CD4-positive, alpha-beta T cell treated with Interleukin-12 subunit alpha and Interleukin-12 subunit beta, for 1 hour (primary cell): ENCODE data around the gene TARBP1.
"Not testable (repeated sequence)": the region's sequence is repeated elsewhere in the genome, so short reads cannot be mapped to it uniquely, and the experiment has no call there.

Experiments used
- DNase-seq: peaks from one replicate; pipeline ENCODE4 v3.0.0-alpha.2; 2020

The TARBP1 gene

GRCh38 chr1:234433563-234434285 is 45.3 kb downstream of the TARBP1 start:
- no peak for DNase-seq

GRCh38 chr1:234431255-234431654 is 47.7 kb downstream of the TARBP1 start:
- DNase-seq = no peak

GRCh38 chr1:234430691-234431090 is 48.3 kb downstream of the TARBP1 start:
- DNase-seq = no peak

GRCh38 chr1:234429434-234429806 is 49.6 kb downstream of the TARBP1 start:
- no peak for DNase-seq

GRCh38 chr1:234427950-234428646 is 50.9 kb downstream of the TARBP1 start:
- DNase-seq = no peak

GRCh38 chr1:234413990-234414389 is 65.0 kb downstream of the TARBP1 start:
- DNase-seq = no peak

- no peak for DNase-seq
Observed at GRCh38 chr1:234413485-234413884, 65.5 kb downstream of the TARBP1 start.

GRCh38 chr1:234412830-234413229 is 66.1 kb downstream of the TARBP1 start:
- DNase-seq = no peak

- DNase-seq = peak; percentile 65
Observed at GRCh38 chr1:234409328-234409727, 69.7 kb downstream of the TARBP1 start.

- DNase-seq = peak; percentile 69
Observed at GRCh38 chr1:234408757-234409156, 70.2 kb downstream of the TARBP1 start.

- DNase-seq = no peak
Observed at GRCh38 chr1:234406871-234407270, 72.1 kb downstream of the TARBP1 start.

- no peak for DNase-seq
Observed at GRCh38 chr1:234405676-234406075, 73.3 kb downstream of the TARBP1 start.

- no peak for DNase-seq
Observed at GRCh38 chr1:234402939-234403338, 76.0 kb downstream of the TARBP1 start.

- no peak for DNase-seq
Observed at GRCh38 chr1:234401658-234402057, 77.3 kb downstream of the TARBP1 start.

- DNase-seq = peak; percentile 32
Observed at GRCh38 chr1:234400773-234401172, 78.2 kb downstream of the TARBP1 start.

GRCh38 chr1:234399515-234399914 is 79.5 kb downstream of the TARBP1 start:
- DNase-seq = not testable (repeated sequence)

- DNase-seq = no peak
Observed at GRCh38 chr1:234398849-234399381, 80.1 kb downstream of the TARBP1 start.

- no peak for DNase-seq
Observed at GRCh38 chr1:234397732-234398131, 81.2 kb downstream of the TARBP1 start.

- no peak for DNase-seq
Observed at GRCh38 chr1:234396871-234397270, 82.1 kb downstream of the TARBP1 start.

GRCh38 chr1:234396092-234396491 is 82.9 kb downstream of the TARBP1 start:
- DNase-seq = no peak

GRCh38 chr1:234395297-234395696 is 83.7 kb downstream of the TARBP1 start:
- no peak for DNase-seq

GRCh38 chr1:234393190-234393589 is 85.8 kb downstream of the TARBP1 start:
- peak; percentile 25 for DNase-seq

- no peak for DNase-seq
Observed at GRCh38 chr1:234388094-234388493, 90.9 kb downstream of the TARBP1 start.

GRCh38 chr1:234386122-234386521 is 92.9 kb downstream of the TARBP1 start:
- DNase-seq = no peak
